Spleen (tissue), 11 donors: Measurements from ENCODE around the gene NOS1AP. TPM values are rescaled to one million over a fixed set of nuclear protein-coding genes. Genes with fewer than 3 reads are reported as not detected.

ENCODE experiments used
- DNase-seq: peaks from one replicate; pipeline ENCODE4 v3.0.0-alpha.2; 2020
- H3K27ac ChIP-seq, 8 donors: fragments of 200-600 bp; sonication (generic) in 7 of 8; 1 replicate in 4 of 8; 2 replicates in 4 of 8; pipeline versions ENCODE4 v1.5.0 to v1.8.0; 2016 to 2021; ENCODE audit warnings: inconsistent platforms in 4 of 8, mild to moderate bottlenecking in 4 of 8, moderate library complexity in 1 of 8
- H3K27me3 ChIP-seq, 7 donors: fragments of 200-600 bp; sonication (generic) in 6 of 7; replicated peaks in 1 of 7; 1 replicate in 4 of 7; 2 replicates in 3 of 7; pipeline versions ENCODE4 v1.5.0 to v1.8.0; 2016 to 2021; ENCODE audit warnings: inconsistent platforms in 3 of 7, mild to moderate bottlenecking in 1 of 7
- H3K36me3 ChIP-seq, 6 donors: fragments of 200-600 bp; sonication (generic) in 5 of 6; 1 replicate in 4 of 6; 2 replicates in 2 of 6; pipeline versions ENCODE4 v1.5.0 to v1.8.0; 2016 to 2021; ENCODE audit warnings: inconsistent platforms in 2 of 6
- H3K4me1 ChIP-seq, 6 donors: fragments of 200-600 bp; sonication (generic) in 5 of 6; 1 replicate in 3 of 6; 2 replicates in 3 of 6; pipeline versions ENCODE4 v1.5.0 to v1.8.0; 2016 to 2021; ENCODE audit warnings: inconsistent platforms in 3 of 6
- H3K4me3 ChIP-seq, 8 donors: fragments of 200-600 bp; sonication (generic) in 7 of 8; 1 replicate in 4 of 8; 2 replicates in 4 of 8; pipeline versions ENCODE4 v1.5.0 to v1.8.0; 2016 to 2021; ENCODE audit warnings: inconsistent platforms in 4 of 8, mild to moderate bottlenecking in 4 of 8, moderate library complexity in 2 of 8
- H3K9me3 ChIP-seq, 8 donors: fragments of 200-600 bp; sonication (generic) in 7 of 8; 1 replicate in 4 of 8; 2 replicates in 4 of 8; pipeline versions ENCODE4 v1.5.0 to v1.8.0; 2016 to 2021; ENCODE audit warnings: inconsistent platforms in 4 of 8
- POLR2A ChIP-seq, 3 donors: fragments of 450-650 bp; IDR thresholded peaks; one replicate each; pipeline ENCODE4 v1.5.1; 2017; ENCODE audit warnings: antibody characterized with exemption in 3 of 3, mild to moderate bottlenecking in 1 of 3
- POLR2AphosphoS5 ChIP-seq, 3 donors: sonication (generic); formaldehyde crosslinking; IDR thresholded peaks; one replicate each; pipeline ENCODE4 v1.5.1; 2017; ENCODE audit warnings: antibody characterized with exemption in 3 of 3
- WGBS, 5 donors: extraction: QIAGEN DNeasy Blood & Tissue Kit in 3 of 5; methylation state at CpG; one replicate each; pipeline versions ENCODE4 v1.1.5 to v1.1.7; 2013 to 2018; 5-methylcytosine and 5-hydroxymethylcytosine counted together
- intact Hi-C: fragments of 100-400 bp; cut with DNase I; formaldehyde crosslinking; loops from one replicate; pipeline ENCODE4 v1.15.0; 2023; ENCODE audit warnings: low total_unique reads
- polyA plus RNA-seq, 3 donors: library from polyadenylated mRNA; stranded (reverse); fragments of 200-250 nt; gene quantifications; one replicate each; pipeline ENCODE4 v1.2.1, GENCODE V29; 2013
- total RNA-seq, 7 donors: library from RNA; depleted of rRNA in 3 of 7; stranded (reverse); fragments of >200 nt in 3 of 7; fragmentation: NEBNext Ultra II Directional in 4 of 7; extraction: Animal tissue kit (Norgen Biotek cat#: 25700) in 4 of 7; gene quantifications; one replicate each; pipeline versions ENCODE4 v1.1.0 to v1.2.1, GENCODE V29; 2016 to 2021
- TF ChIP-seq, protein P1 (sequence below), 11 experiments: fragments of 200-600 bp in 7 of 11; fragments of 450-650 bp in 4 of 11; sonication (generic) in 4 of 11; IDR thresholded peaks in 8 of 11; conservative IDR thresholded peaks in 3 of 11; 1 replicate in 7 of 11; 2 replicates in 4 of 11; pipeline versions ENCODE4 v1.4.0 to v1.8.0; 2016 to 2021; ENCODE audit warnings: antibody characterized with exemption in 11 of 11, inconsistent platforms in 4 of 11, mild to moderate bottlenecking in 1 of 11
- donor health status: healthy with polysubstance abuse.
- donor health status: DM: no; HTN: no; CAD: no; lungs with moderate emphysema.
- donor health status: DM: no; HTN: no; CAD: no.
- donor health status: Bipolar disorder and iron deficiency.
- donor health status: healthy.
- donor health status: DM: no; HTN: no; CAD: no.
- donor health status: DM: yes; HTN: yes; CAD: no.

The NOS1AP gene
- total and polyA plus RNA-seq, 10 donors: 0.16 to 1.7 (median 0.60) TPM; not detected in 2

- intact Hi-C loops: no loop called here
Observed at GRCh38 chr1:162141281-162142054, 72.0 kb downstream of the NOS1AP start.

GRCh38 chr1:162142968-162143367 lies 73.5 kb downstream of the NOS1AP start:
- peaks cover 0 to 49% (median 0%) of the 10 kb centered on the region in 7 donors for H3K27me3 ChIP-seq
- H3K36me3 ChIP-seq: no peaks in the 10 kb centered on the region
- WGBS, 5 donors: 58 to 97% (median 90%) methylated on average over 3 of the region's 3 CpGs
- no peak for TF ChIP-seq POLR2AphosphoS5 (IDR thresholded peaks at IDR 0.05)
- no peak for TF ChIP-seq POLR2A (IDR thresholded peaks at IDR 0.05)
- TF ChIP-seq, protein P1, sequence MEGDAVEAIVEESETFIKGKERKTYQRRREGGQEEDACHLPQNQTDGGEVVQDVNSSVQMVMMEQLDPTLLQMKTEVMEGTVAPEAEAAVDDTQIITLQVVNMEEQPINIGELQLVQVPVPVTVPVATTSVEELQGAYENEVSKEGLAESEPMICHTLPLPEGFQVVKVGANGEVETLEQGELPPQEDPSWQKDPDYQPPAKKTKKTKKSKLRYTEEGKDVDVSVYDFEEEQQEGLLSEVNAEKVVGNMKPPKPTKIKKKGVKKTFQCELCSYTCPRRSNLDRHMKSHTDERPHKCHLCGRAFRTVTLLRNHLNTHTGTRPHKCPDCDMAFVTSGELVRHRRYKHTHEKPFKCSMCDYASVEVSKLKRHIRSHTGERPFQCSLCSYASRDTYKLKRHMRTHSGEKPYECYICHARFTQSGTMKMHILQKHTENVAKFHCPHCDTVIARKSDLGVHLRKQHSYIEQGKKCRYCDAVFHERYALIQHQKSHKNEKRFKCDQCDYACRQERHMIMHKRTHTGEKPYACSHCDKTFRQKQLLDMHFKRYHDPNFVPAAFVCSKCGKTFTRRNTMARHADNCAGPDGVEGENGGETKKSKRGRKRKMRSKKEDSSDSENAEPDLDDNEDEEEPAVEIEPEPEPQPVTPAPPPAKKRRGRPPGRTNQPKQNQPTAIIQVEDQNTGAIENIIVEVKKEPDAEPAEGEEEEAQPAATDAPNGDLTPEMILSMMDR (IDR thresholded peaks at IDR 0.05 in 8 of 11, conservative IDR thresholded peaks at IDR 0.05 in 3 of 11): no peak
- H3K9me3 ChIP-seq: no peaks in the 10 kb centered on the region
- DNase-seq: no peak
- no peak overlapping the region for H3K27ac ChIP-seq
- no peak overlapping the region for H3K4me3 ChIP-seq
- intact Hi-C loops: no loop called here
- peaks cover 0 to 4% (median 0%) of the 10 kb centered on the region in 6 donors for H3K4me1 ChIP-seq

More at GRCh38 chr1:162141281-162142054, 72.0 kb downstream of the NOS1AP start:
- H3K27ac ChIP-seq: no peak overlapping the region
- DNase-seq: no peak
- no peaks in the 10 kb centered on the region for H3K9me3 ChIP-seq
- H3K27me3 ChIP-seq: peaks cover 0 to 46% (median 0%) of the 10 kb centered on the region in 7 donors
- TF ChIP-seq POLR2AphosphoS5 (IDR thresholded peaks at IDR 0.05) (no peak), POLR2A (IDR thresholded peaks at IDR 0.05) (no peak)
- TF ChIP-seq, protein P1 (IDR thresholded peaks at IDR 0.05 in 8 of 11, conservative IDR thresholded peaks at IDR 0.05 in 3 of 11): no peak
- peaks cover 0 to 4% (median 0%) of the 10 kb centered on the region in 6 donors for H3K4me1 ChIP-seq
- WGBS, 5 donors: 60 to 70% (median 64%) methylated on average over 5 of the region's 5 CpGs
- no peaks in the 10 kb centered on the region for H3K36me3 ChIP-seq
- no peak overlapping the region for H3K4me3 ChIP-seq

GRCh38 chr1:162144268-162144667 lies 74.8 kb downstream of the NOS1AP start:
- no peaks in the 10 kb centered on the region for H3K36me3 ChIP-seq
- H3K27ac ChIP-seq: no peak overlapping the region
- no peaks in the 10 kb centered on the region for H3K9me3 ChIP-seq
- WGBS, 5 donors: 51 to 63% (median 56%) methylated on average over 3 of the region's 3 CpGs
- H3K27me3 ChIP-seq: peaks cover 0 to 42% (median 0%) of the 10 kb centered on the region in 7 donors
- peaks cover 0 to 4% (median 0%) of the 10 kb centered on the region in 6 donors for H3K4me1 ChIP-seq
- H3K4me3 ChIP-seq: no peak overlapping the region
- intact Hi-C loops: no loop called here
- DNase-seq: no peak
- no peak for TF ChIP-seq POLR2AphosphoS5 (IDR thresholded peaks at IDR 0.05)
- no peak for TF ChIP-seq POLR2A (IDR thresholded peaks at IDR 0.05)
- TF ChIP-seq, protein P1 (IDR thresholded peaks at IDR 0.05 in 8 of 11, conservative IDR thresholded peaks at IDR 0.05 in 3 of 11): no peak

DNA sequence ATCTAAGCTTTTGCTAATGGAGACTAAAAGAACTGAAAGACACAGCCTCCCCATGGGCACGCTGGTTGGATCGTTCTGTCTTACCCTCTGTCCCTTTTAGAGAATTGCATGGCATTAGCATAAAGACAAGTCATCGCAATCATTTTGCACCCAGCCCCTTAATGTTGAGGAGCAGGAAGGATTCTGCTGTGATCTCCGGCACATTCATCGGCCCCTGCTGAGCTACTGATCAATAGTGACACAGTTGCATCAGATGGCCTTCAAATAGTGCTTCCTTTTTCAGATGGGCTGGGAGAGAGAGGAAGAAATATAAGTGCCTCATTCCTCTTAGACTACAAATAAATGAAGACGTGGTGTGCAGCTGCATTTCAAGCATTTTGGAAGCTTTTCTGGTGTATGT lies 75.4 kb downstream of the NOS1AP start:
- Histone ChIP-seq H3K27me3 (peaks cover 0 to 42% (median 0%) of the 10 kb centered on the region in 7 donors), H3K9me3 (no peaks in the 10 kb centered on the region), H3K36me3 (no peaks in the 10 kb centered on the region), H3K4me3 (no peak overlapping the region), H3K4me1 (peaks cover 0 to 4% (median 0%) of the 10 kb centered on the region in 6 donors), H3K27ac (no peak overlapping the region)
- intact Hi-C loops: no loop called here
- TF ChIP-seq POLR2A (IDR thresholded peaks at IDR 0.05): no peak
- TF ChIP-seq, protein P1 (IDR thresholded peaks at IDR 0.05 in 8 of 11, conservative IDR thresholded peaks at IDR 0.05 in 3 of 11): no peak
- no peak for TF ChIP-seq POLR2AphosphoS5 (IDR thresholded peaks at IDR 0.05)
- WGBS, 5 donors: 63 to 70% (median 65%) methylated on average over 6 of the region's 6 CpGs
- no peak for DNase-seq
